Left forelimb (tissue), 1 donor: ENCODE results near the gene CASP9.
"Not testable (repeated sequence)": the region's sequence is repeated elsewhere in the genome, so short reads cannot be mapped to it uniquely, and the experiment has no call there.

ENCODE experiments used
- DNase-seq: peaks from one replicate; pipeline ENCODE4 v3.0.0-alpha.2; 2018; ENCODE audit warnings: low spot score

The CASP9 gene

DNA sequence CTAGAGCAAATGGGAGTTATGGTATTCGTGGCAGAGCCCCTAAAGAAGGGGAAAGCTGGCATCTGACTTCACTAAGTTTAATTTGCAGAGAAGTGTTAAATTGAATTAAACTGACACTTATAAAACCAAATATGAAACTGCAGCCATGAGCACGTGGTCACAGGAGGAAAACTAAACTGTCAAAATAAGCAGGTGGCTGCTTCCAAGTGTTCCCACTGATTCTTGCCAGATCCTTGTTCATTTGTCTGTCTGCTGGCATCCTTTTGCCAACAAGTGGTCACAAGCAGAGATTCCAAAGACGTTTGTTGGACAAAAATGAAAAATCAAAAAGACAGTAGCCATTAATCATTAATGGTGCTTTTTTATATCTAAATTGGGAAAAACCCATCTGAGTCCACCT is 54.7 kb downstream of the CASP9 start:
- DNase-seq: no peak

DNA sequence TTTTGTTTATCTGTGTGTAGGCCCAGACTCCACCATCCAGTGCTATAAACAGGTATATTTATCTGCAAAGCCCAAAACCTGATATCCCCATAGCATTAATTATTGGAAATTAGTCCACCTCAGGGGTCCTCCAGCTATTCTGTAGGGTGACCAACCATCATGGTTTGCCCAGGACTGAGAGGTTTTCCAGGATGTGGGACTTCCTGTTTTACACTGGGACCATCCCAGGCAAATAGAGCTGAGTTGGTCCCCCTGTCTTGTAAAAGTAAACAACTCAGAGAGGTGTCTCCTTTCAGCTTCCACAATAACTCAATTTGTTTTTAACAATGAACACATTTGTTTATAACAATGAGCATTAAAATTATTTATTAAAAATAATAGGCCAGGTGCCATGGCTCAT is 55.9 kb downstream of the CASP9 start:
- DNase-seq: no peak

DNA sequence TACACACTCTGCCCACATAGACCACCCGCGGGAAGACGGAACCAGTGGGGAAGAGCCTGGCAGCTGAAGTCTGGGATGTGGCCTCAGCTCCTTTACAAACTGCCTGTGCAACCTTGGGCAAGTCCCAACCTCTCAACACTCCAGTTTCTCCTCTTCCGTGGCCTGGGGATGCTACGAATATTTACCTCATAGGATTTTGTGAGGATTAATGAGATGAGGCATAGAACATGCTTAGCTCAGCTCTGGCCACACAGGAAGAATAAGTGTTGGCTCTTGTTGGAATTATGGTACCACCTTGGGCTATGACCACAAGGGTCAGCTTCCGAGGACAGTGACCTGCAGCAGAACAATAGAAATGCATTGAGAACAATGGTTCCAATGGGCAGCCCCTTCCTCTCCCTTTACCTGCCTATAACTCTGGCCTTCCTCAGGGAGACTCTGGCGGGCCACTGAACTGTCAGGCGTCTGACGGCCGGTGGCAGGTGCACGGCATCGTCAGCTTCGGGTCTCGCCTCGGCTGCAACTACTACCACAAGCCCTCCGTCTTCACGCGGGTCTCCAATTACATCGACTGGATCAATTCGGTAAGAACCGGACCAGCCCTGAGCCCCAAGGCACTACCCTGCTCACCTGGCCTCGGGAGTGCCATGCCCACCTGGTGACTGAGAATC is 56.9 kb downstream of the CASP9 start:
- DNase-seq: not testable (repeated sequence)

DNA sequence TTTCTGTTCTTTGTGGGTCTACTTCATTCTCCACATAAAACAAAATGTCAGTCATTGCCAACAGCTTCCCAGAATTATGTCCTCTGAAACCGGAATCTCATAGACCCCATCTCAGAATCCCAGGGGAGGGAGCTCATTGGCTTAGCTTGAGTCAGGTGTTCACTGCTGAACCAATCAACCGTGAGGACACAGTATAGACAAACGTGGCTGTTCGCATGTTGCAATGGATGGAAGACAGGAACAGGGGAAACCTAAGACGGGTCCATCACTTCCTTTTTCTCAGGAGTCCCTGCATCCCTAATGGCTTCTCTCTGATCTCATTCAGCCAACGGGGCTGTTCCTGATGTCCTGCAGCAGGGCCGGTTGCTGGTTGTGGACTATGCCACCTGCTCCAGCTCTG is 58.3 kb downstream of the CASP9 start:
- no peak for DNase-seq

DNA sequence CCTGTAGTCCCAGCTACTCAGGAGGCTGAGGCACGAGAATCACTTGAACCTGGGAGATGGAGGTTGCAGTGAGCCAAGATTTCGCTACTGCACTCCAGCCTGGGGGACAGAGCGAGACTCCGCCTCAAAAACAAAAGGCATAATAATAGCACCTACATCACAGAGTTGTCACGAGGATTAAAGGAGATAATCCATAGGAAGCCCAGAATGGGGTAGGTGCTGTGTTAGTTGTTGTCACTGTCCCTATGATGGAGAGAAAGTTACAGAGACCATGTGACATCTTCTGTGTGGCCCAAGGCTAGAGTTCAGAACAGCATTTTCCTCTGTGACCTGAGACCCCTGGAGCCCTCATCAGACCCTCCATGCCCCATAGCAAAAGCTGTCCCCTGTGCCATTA is 60.1 kb downstream of the CASP9 start:
- DNase-seq: not testable (repeated sequence)

DNA sequence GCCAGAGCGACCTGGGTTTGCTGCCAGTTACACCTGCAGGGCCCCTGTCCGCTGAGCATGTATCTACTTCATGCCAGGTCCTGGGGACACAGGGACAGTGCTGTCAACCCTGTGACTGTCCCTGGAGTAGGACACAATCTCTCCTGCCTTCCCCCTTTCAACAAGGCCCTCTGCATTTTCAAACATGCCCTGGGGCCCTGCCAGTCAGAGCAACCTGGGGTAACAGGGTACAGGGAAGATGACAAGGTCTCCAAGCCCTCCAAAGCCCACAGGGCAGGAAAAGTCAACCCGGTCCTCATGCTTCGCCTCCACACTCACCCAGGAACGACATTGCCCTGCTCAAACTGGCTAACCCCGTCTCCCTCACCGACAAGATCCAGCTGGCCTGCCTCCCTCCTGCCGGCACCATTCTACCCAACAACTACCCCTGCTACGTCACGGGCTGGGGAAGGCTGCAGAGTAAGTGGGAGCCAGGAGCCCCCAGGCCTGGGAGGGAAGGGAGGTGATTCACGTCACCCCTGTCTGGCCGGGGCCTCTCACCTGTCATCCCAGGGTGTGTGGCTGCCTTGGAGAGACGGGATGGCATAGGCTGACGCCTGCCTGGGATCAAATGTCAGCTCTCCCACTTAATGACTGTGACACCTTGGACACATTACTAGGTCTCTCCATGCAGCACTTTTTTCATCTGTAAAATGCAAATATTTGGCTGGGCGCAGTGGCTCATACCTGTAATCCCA is 60.8 kb downstream of the CASP9 start:
- not testable (repeated sequence) for DNase-seq

DNA sequence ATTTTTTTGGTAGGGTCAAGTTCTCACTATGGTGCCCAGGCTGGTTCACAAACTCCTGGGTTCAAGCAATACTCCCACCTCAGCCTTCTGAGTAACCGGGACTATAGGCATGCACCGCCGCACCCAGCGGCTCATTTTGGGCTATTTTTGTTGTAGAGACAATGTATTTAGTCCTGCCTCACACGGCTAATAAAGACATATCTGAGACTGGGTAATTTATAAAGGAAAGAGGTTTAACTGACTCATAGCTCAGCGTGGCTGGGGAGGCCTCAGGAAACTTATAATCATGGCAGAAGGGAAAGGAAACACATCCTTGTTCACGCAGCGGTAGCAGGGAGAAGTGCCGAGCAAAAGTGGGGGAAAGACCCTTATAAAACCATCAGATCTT is 63.3 kb downstream of the CASP9 start:
- DNase-seq: no peak

DNA sequence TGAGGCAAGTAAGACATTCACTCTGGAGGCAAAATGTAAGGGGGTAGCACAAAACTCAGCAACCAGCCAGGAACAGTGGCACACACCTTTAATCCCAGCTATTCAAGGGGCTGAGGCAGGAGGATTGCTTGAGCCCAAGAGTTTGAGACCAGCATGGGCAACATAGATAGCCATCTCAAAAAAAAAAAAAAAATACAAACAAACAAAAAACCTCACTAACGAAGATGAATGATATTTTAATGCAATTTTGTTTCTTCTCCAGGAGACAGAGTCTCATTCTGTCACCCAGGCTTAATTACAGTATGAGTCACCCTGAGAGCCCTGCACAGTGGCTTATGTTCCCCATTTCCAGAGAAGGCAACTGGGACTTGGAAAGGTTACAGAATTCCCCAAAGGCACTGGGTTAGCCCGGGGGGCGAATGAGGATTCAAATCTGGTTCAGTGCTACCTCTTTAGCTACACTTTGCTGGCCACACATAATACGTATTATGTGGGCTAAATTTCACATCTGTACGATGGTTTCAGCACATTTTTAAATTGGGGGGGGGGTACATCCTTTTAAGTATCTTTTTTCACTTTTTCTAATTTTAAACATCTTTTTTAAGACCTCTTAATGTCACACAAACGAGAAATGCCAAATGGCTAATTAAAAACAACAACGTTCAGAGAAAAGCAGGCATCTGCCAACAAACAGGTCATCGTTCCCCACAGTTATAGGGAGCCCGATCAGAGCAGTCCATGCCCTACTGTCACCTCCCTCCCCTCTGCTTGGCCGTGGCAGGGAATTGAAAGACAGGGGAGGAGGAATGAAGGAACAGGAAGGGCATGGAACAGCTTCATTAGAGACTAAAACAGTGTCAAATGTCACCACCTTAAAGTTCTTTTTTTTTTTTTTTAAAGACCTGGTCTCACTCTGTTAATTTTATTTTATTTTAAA is 64.0 kb downstream of the CASP9 start:
- DNase-seq: no peak

DNA sequence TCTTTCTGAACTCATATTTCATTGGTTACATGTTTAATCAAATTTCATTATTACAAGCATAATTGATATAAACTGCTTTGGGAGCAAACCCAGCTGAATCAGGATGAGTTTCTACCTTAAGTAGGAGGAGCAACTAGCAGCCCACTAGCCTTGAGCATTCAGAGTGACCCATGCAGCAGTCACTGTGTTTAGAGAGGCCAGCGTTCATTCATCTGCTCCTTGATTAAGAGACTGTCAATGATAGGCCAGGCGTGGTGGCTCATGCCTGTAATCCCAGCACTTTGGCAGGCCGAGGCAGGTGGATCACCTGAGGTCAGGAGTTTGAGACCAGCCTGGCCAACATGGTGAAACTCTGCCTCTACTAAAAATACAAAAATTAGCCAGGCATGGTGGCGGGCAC is 65.6 kb downstream of the CASP9 start:
- DNase-seq: not testable (repeated sequence)

DNA sequence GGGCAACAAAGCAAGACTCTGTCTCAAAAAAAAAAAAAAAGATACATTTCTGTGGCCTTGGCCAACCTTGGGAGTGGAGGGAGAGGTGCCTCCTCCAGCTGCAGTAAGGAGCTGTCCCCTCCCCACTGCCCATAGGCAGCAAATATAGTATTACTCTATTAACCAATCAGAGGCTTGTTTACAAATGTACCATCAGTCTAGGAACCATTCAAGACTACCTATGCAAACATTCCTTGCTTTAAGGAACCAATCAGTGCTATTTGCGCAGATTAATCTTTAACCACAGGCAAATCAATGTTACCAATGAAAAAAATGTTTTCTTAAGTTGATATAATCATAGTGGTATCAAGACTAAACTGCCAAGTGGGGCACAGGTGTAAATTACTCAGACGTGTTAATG is 66.4 kb downstream of the CASP9 start:
- no peak for DNase-seq

DNA sequence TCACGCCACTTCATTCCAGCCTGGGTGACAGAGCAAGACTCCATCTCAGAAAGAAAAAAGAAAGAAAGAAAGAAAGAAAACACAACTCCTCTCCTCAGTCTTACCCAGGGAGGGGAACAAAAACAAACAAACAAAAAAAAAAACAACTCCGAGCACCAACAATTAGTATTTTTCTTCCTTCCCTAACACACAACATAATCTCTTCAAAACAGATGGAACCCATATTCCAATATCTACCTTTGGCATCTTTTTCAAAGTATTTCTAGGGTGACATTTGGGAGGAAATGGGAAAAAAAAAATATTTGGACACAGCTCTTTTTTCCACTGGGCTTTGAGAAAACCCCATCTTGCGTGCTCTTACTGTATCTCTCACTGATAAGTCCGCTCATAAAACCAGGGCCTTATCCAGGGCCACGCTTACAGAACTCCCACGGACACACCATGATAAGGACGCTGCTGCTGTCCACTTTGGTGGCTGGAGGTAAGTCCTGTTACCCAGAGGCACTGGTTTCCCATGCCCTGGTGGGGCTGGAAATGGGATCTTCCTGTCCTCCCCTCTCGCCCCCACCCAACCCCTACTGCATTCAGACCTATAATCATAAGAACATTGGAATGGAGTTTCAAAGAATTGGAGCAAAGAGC is 67.6 kb downstream of the CASP9 start, which contains the start of gene CELA2A:
TSS of gene CELA2A (plus strand) at position 420 of the 642 bp plus-strand sequence. CDS start at position 442, 22 bp downstream.
- no peak for DNase-seq

DNA sequence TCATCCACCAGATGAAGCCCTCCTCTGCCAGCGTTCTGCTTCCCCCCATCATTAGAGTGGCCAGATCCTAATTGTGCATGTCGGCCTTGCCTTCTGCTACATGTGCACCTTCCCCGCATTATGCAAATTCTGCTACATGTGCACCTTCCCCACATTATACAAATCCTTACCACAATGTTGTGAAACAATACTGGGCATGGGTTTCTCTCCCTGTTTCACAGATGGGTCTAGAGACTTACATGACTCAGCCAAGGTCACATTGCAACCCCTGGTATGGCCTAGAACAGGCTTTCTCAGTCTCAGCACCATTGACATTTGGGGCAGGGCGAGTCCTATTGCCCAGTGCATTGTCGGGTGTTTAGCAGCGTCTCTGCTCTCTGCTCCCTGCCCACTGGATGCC is 68.5 kb downstream of the CASP9 start:
- DNase-seq: no peak

DNA sequence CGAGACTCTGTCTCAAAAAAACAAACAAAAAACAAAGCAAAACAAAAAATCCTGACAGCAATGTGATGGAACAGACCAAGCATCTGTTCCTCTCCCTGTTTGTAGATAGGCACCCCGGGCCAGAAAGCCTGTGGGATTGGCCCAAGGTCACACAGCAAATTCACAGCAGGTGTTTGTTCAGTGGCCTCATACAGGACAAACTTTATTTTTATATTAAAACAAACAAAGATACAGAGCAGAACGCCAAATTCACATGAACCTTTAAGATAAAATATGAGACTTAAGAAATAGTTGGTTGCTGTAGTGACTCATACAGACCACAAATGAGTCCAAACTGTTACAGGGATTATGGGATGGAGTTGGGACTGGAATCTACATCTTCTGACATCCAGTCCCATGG is 69.8 kb downstream of the CASP9 start:
- DNase-seq: no peak

DNA sequence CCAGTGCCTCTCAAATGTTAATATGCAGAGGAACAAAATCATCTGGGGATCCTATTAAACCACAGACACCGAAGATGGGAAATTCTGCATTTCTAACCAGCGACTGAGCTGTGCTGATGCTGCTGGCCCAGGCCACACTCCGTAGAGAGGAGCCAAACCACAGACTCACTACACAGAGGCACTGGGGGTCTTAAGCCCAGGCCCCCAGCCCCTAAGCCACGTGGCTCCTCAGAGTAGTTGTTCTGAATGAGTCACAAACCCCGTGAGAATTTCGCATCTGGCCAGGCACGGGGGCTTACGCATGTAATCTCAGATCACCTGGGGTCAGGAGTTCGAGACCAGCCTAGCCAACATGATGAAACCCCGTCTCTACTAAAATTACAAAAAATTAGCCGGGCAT is 70.3 kb downstream of the CASP9 start:
- no peak for DNase-seq

DNA sequence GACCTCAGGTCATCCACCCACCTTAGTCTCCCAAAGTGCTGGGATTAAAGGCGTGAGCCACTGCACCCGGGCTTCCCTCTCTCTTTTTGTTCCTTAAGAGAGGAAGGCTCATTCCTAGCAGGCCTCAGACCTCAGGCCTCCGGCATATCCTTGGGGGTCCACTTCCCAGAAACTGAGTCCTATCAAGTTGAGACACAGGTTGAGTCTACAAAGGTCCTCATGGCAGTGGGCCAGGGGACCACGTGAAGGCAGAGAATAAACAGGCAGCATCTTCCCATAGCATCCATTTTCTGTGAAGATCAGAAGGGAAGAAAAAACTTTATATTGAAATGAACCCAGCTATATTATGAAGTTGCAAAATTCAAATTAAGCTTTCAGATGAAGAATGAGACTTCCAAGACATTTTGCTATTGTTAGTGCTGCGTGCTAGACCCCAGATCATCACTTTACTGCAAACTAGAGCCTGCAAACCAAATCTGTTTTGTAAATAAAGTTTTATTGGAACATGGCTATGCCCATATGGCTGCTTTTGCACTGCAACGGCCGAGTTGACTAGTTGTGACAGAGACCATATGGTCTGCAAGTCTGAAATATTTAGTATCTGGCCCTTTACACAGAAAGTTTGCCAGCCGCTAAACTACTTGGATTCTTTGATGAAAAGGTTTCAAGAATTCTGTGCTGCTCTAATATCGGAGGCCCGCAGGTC is 71.0 kb downstream of the CASP9 start:
- no peak for DNase-seq

DNA sequence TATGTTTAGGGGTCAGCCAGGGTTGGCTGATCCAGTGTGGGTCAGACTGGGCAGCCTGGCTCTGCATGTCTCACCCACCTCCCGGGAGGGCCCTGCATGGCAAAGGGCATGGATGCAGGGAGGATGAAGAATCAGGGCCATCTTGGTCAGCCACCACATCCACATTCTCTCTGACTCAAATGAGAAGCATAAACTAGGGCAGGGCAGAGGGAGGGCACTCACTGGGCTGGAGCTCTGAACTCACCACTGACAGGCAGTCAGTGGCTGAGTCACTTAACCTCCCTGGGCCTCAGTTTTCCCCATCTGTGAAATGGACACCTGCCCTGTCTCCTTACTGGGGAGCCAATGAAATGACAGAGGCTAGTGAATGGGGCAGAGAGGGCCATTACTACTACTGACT is 71.8 kb downstream of the CASP9 start:
- DNase-seq: no peak

DNA sequence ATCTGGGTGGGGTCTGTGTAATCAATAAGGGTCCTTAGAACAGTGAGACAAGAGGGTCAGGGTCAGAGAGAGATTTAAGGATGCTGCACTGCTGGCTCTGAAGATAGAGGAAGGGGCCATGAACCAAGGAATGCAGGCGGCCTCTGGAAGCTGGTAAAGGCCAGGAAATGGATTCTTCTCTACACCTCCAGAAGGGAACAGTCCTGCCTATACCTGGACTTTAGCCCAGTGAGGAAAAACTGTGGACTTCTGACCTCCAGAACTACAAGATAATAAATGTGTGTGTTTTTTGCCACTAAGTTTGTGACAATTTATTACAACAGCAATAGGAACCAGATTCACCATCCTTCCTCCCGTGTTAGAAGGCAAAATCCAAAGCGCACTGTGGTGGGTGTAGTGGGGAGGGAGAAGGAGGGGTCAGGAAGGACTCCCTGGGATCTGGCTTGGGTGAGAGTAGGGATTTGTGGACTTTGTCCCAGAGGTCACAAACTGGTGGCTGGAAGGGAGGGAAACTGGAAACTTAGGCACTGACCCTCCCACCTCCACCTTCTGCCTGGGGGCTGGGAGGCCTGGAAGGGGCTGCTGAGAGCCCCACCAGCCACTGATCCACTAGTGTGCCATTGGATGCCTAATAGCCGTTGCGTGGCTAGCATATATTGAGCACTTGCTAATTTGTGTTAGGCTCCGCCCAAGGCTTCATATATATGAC is 72.8 kb downstream of the CASP9 start:
- no peak for DNase-seq

DNA sequence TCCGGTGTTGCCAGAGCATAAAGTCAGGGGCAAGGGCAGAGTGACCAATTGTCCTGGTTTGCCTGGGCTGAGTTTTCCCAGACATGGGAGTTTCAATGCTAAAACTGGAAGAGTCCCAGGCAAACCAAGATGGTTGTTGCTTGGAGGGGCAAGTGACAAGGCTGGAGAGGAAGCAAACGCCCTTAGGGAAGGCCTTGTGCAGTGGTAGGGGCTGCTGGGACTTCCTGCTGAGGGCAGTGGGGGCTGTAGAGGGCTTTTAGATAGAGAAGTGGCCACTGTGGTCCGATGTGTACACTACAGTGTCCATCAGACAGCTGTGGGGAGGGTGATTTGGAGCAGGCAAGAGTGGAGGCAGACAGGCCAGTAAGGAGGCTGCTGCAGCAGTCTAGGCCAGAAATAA is 74.4 kb downstream of the CASP9 start:
- DNase-seq: no peak

DNA sequence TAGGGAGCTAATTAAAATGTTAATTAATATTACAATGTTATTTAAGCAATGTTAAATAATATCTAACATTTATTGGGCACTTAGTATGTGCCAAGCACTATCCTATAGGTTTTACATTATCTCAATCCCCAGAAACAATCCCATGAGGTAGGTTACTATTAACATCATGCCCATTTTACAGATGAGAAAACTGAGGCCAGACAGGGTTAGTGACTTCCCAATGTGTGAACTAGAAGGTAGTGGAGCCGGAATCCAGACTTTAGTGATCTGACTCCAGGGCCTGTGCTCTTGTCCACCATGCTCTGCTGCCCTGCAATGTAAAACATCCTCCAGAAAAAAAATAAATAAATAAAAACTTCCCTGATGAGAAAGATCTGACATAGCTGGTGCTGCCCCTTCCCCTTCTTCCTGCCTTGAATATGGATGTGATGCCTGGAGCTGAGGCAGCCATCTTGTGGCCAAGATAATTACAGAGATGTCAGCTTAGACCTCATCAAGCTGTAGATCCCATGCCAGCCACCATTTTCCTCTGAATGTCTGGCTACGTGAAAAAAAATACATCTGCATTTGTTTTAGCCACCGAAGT is 75.0 kb downstream of the CASP9 start:
- DNase-seq: no peak

DNA sequence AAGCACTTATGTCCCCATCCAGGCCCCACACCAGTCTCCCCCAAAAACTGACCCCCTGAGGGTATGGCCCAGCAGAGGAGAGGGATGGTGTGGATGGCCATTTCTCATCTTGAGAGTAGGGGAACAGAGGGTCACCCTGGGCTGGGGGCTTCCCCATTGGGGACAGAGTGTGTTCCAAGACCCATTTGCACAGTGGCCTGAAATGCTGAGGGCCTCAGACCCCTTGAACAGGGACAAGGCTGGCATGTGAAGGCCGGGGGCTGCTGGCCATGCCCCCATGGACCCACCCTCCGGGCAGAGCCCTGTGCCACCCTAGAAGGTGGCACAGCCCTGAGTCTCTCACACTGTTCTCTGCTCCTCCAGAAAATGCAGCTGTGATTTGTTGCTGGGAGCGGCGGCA is 77.8 kb downstream of the CASP9 start:
- DNase-seq: no peak
